OCI-LY1 (cell line): ENCODE data around the gene HPCAL1.

ENCODE experiments used
- CTCF ChIP-seq: fragments of 200-600 bp; sonication (generic), shearing (Covaris generic); IDR thresholded peaks from 2 replicates; pipeline ENCODE4 v1.5.1; 2017; ENCODE audit warnings: mild to moderate bottlenecking, antibody characterized with exemption, low read length, moderate library complexity, mixed read lengths
- EZH2 ChIP-seq: fragments of 200-600 bp; sonication (generic), shearing (Covaris generic); IDR thresholded peaks from 2 replicates; pipeline ENCODE4 v1.8.0; 2017; ENCODE audit warnings: borderline replicate concordance, mixed run types, mild to moderate bottlenecking, antibody characterized with exemption, low read length, moderate library complexity, mixed read lengths

- TF ChIP-seq CTCF, result no peak
- TF ChIP-seq EZH2, result no peak
These were observed 26.8 kb downstream of the HPCAL1 start for GRCh38 chr2:10329580-10329879.
